Activated gamma-delta T cell treated with anti-CD3 and anti-CD28 coated beads, Interleukin-2, amount 50 U/mL, for 16 hours (primary cell): Measurements from ENCODE around the gene EGFL7.
"Not testable (repeated sequence)": the region's sequence is repeated elsewhere in the genome, so short reads cannot be mapped to it uniquely, and the experiment has no call there.

Source experiments
- DNase-seq: peaks from one replicate; pipeline ENCODE4 v3.0.0-alpha.2; 2020; ENCODE audit warnings: low read depth

EGFL7 gene

GRCh38 chr9:136697821-136698526 is 35.3 kb downstream of the EGFL7 start:
- no peak for DNase-seq

- no peak for DNase-seq
These were observed 36.0 kb downstream of the EGFL7 start for GRCh38 chr9:136698635-136699246.

GRCh38 chr9:136700304-136700703 is 37.6 kb downstream of the EGFL7 start:
- DNase-seq, result no peak

GRCh38 chr9:136700959-136701667 is 38.4 kb downstream of the EGFL7 start:
- peak; percentile 22 for DNase-seq

GRCh38 chr9:136701668-136702053 is 38.9 kb downstream of the EGFL7 start:
- DNase-seq, result no peak

GRCh38 chr9:136703276-136703860 is 40.7 kb downstream of the EGFL7 start:
- no peak for DNase-seq

- DNase-seq, result not testable (repeated sequence)
These were observed 42.0 kb downstream of the EGFL7 start for GRCh38 chr9:136704741-136705140.

- DNase-seq, result no peak
These were observed 42.8 kb downstream of the EGFL7 start for GRCh38 chr9:136705564-136705963.

GRCh38 chr9:136707011-136707410 is 44.3 kb downstream of the EGFL7 start:
- DNase-seq, result no peak

- DNase-seq, result no peak
These were observed 45.3 kb downstream of the EGFL7 start for GRCh38 chr9:136707849-136708517.

- no peak for DNase-seq
These were observed 46.9 kb downstream of the EGFL7 start for GRCh38 chr9:136709454-136710109.

- DNase-seq, result no peak
These were observed 47.8 kb downstream of the EGFL7 start for GRCh38 chr9:136710543-136710942.

- not testable (repeated sequence) for DNase-seq
These were observed 48.5 kb downstream of the EGFL7 start for GRCh38 chr9:136711219-136711648.

- DNase-seq, result no peak
These were observed 49.3 kb downstream of the EGFL7 start, which contains the start of gene DIPK1B for GRCh38 chr9:136711751-136712689. DIPK1B (plus strand) TSS chr9:136712572; CDS start chr9:136712666, 94 bp downstream.

GRCh38 chr9:136712690-136713544 is 50.2 kb downstream of the EGFL7 start:
- no peak for DNase-seq

- DNase-seq, result no peak
These were observed 50.8 kb downstream of the EGFL7 start for GRCh38 chr9:136713550-136713949.

- no peak for DNase-seq
These were observed 51.6 kb downstream of the EGFL7 start for GRCh38 chr9:136714096-136714892.

- no peak for DNase-seq
These were observed 52.2 kb downstream of the EGFL7 start for GRCh38 chr9:136714893-136715274.

GRCh38 chr9:136717399-136717798 is 54.7 kb downstream of the EGFL7 start:
- no peak for DNase-seq
